NCI-H82 (cell line): Measurements from ENCODE around the gene PA2G4.

ENCODE experiments used
- DNase-seq: peaks from one replicate; lab custom pipeline; 2025; lab: John Stamatoyannopoulos, UW

Gene PA2G4

DNA sequence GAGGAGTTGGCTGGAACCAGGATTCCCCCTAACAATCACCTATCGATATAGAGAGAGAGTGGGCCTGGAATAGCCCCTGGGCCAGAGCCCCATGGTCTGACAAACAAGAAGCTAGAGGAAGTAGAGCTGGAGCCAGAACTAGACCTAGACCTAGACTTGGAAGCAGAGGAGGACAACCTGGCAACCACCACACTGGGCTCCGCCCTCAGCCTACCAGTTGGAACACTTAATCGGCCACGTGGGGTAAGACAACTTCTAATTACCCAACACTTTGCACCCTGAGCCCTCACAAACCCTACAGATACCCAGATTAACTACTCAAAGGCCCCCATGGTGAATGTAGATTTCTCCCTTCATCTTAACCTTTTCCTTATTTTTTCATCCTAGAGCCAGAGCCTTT is 4.6 kb upstream of the PA2G4 start:
- no peak for DNase-seq

DNA sequence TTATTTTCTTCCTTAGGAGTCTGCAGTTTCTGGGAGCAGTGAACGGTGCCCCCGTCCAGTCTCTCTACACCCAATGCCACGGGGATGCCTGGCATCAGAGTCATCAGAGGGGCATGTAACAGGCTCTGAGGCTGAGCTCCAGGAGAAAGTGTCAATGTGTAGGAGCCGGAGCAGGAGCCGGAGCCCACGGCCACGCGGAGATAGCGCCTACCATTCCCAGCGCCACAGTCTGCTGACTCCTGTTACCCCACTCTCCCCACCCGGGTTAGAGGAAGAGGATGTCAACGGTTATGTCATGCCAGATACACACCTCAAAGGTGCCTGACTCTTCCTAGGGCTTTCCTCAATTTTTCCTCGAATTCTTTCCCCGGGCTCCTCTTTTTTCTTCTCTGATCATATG is 3.3 kb upstream of the PA2G4 start:
- DNase-seq, result no peak

DNA sequence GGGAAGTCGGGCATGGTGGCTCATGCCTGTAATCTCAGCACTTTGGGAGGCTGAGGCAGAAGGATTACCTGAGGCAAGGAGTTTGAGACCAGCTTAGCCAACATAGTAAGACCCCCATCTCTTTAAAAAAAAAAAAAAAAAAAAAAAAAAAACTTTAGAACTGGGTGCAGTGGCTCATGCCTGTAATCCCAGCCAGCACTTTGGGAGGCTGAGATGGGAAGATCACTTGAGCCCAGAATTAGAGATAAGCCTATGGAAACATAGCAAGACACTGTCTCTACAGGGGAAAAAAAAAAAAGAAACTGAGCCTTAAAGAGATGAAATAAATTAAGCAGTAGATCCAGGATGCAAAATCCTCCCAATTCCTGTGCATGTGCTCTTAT is 1.7 kb upstream of the PA2G4 start:
- DNase-seq, result no peak

DNA sequence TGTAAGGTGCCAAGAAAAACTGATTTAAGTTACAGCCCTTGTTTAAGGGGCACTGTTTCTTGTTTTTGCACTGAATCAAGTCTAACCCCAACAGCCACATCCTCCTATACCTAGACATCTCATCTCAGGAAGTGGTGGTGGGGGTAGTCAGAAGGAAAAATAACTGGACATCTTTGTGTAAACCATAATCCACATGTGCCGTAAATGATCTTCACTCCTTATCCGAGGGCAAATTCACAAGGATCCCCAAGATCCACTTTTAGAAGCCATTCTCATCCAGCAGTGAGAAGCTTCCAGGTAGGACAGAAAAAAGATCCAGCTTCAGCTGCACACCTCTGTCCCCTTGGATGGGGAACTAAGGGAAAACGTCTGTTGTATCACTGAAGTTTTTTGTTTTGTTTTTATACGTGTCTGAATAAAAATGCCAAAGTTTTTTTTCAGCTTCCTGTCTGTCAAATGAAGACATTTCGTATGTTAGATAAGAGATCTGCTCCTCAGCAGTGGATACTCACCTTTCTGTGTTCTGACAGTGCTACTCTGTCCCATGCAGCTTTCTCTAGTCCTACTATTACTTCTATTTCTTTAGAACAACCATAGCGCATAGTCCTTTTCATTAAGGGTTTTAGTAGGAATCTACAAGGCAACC is 1.2 kb upstream of the PA2G4 start:
- DNase-seq, result no peak

DNA sequence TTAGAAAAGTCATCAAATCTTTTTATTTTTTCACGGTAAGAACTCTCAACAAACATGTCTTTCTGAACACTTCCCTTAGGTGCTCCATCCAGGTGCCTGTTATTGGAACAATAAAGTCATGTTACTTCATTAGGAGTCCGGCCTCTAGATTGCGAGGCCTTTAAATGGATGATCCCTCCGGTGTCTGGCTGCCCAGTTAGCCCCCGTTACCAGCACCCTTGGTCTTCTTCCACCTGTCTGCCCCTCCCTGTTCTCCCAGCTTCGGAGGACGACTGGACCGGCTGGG is 593 bp upstream of the PA2G4 start:
- no peak for DNase-seq

DNA sequence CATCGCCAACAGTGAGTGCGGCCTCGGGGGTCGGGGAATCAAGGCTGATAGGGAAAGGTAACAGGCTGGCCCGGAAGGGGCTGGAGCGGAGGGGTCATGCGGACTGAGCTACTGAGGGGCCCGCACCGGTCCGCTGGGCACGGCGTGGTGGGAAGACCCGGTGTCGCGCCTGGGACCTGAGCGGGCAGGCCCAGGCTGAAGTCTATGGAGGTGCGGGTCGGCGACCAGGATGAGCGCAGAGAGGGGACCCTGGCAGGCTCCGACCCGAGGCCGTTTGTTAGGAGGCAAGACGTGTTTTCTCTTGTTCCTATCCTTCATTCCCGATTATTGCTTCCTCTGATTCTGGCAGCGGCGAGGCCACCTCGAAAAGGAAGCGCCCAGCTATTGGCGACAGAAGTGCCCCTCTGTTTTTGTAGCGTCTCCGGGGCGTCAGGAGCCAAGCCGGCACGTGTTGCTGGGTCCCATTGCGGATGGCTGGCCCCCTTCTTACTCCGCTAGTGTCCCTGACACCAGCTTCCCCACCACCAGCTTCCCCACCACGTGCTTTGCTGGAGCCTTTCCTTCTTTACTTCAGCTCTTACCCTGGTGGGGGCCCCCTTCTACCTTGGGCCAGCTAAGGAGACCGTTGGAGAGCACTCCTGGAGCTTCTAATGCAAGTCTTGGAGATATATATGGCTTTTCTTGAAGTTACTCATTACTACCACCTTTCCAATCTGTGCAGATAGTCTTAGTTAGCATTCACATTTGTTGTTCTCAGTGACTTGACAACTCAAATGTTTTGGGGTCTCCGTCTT is 653 bp downstream of the PA2G4 start:
- peak; percentile 48 for DNase-seq

DNA sequence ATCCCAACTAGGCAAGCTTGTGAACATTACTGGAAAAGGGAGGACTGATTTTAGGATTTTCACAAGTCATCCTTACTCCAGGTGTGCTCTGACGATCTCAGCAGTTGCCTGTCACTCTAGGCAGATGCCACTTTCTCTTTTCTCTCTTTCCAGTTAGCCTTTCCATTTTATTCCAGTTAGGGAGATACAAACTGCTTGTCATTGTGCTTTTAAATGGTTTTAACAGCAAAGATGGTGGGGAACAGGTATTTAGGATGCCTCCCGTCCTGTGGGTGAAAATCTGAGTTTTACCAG is 1.2 kb downstream of the PA2G4 start:
- no peak for DNase-seq

DNA sequence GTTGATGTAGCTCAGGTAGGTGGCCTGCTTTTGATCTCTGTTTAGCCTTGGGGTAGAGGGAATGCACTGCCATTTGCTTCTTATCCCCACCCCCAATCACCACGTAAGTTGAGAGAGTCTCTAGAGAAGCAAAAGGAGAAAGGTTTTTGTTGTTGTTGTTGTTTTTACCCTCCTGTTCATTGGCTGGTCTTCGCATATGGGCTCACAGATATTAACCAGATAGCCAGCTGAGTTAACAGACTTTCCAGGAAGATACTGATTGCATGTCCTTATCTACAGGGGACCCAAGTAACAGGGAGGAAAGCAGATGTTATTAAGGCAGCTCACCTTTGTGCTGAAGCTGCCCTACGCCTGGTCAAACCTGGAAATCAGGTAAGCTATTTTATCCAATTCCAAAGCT is 2.9 kb downstream of the PA2G4 start:
- DNase-seq, result no peak

DNA sequence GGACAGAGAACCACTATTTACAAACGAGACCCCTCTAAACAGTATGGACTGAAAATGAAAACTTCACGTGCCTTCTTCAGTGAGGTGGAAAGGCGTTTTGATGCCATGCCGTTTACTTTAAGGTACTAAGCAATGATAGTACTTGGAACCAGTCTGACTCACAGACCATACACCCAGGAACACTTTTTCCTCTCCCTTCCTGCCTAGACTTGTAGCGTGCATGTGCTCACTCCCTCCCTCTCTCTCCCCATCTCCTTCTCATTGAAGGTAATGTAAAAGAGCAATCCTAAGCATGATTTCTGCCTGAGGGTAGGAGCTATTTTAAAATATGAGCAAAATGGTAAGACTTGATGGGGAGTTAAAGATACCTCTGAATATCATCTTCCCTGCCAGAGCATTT is 6.2 kb downstream of the PA2G4 start:
- no peak for DNase-seq

DNA sequence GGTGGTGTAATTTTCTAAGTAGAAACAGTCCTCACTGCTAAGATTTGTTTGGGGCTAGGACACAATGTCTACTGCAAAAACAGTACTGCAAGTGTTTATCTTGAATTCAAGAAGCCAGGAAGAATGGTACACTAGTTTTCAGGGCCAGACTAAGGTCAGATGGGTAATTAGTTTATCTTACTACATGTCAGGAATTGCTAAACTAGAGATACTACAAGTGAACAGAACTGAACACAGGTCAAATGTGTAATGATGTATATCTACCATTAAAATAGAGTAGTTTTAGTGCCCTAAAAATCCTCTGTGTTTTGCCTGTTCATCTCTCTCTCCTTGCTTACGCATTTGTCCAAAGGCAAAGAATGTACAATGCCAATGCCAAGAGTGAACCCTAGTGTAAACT is 9.7 kb downstream of the PA2G4 start:
- DNase-seq, result no peak

DNA sequence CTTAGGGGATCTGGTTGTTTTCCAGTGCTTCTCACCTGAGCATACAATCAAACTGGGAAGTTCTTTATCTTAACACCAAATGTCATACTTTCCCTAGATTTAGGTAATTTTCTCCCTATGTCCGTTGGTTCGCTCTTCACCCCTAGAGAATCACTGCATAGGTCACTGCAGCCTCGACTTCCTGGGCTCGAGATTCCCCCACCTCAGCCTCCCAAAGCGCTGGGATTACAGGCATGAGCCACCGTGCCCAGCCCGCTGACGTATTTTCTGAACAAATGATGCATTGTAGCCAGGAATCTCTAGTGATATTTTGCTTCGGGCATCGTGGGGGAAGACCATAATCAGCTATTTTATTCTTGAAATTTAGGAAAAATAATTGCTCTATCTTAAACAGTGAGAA is 11.0 kb downstream of the PA2G4 start:
- DNase-seq, result peak; percentile 55

DNA sequence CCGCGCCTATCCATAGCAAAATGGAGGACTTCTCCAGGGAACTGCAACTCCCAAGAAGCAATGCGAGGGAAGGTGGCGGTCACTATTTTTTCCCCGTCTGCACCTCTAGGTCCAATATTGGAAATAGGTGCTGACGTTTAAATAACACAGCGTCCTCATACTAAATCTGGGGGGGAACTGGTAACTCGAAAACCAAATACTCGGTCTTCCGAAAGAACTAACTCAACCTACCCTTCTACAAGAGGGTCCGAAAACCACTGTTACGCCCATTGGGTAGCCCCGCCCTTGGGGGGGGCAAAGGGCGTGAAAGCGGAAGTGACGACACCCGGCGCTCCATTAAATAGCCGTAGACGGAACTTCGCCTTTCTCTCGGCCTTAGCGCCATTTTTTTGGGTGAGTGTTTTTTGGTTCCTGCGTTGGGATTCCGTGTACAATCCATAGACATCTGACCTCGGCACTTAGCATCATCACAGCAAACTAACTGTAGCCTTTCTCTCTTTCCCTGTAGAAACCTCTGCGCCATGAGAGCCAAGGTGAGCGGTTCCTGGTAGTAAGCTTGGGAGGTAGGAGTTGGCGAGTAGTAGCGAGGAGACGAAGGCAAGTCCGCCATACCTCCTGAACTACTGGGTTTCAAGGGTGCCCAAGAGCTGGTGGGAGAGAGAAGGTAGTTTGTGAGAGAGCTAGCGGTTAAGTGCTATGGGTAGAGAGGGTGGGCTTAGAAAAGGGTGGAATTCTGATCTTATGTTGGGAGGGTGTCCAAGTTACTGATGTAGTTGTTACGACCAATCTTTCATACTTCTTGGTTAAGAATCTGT is 12.1 kb downstream of the PA2G4 start, which contains the start of gene RPL41:
Gene RPL41 (plus strand): TSS at position 367 of the 815 bp plus-strand sequence.
- DNase-seq, result peak; percentile 97

DNA sequence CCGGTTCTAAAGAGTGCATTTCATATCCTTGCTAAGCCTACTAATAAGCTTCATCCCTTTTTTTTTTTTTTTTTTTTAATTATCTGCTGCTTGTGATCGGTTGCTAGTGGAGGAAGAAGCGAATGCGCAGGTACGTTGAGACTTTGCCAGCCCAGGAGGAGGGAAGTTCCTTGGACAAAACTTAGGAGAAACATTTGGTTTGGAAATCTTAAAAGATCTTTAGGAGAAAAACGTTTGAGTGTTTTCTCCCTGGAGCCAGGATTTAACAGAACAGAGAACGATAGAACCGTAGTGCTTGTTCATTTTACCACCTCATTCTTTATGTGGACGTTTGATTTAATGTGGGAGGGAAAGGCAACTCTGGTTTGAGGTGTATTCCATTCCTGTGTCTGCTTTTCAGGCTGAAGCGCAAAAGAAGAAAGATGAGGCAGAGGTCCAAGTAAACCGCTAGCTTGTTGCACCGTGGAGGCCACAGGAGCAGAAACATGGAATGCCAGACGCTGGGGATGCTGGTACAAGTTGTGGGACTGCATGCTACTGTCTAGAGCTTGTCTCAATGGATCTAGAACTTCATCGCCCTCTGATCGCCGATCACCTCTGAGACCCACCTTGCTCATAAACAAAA is 12.8 kb downstream of the PA2G4 start:
- DNase-seq, result peak; percentile 59

DNA sequence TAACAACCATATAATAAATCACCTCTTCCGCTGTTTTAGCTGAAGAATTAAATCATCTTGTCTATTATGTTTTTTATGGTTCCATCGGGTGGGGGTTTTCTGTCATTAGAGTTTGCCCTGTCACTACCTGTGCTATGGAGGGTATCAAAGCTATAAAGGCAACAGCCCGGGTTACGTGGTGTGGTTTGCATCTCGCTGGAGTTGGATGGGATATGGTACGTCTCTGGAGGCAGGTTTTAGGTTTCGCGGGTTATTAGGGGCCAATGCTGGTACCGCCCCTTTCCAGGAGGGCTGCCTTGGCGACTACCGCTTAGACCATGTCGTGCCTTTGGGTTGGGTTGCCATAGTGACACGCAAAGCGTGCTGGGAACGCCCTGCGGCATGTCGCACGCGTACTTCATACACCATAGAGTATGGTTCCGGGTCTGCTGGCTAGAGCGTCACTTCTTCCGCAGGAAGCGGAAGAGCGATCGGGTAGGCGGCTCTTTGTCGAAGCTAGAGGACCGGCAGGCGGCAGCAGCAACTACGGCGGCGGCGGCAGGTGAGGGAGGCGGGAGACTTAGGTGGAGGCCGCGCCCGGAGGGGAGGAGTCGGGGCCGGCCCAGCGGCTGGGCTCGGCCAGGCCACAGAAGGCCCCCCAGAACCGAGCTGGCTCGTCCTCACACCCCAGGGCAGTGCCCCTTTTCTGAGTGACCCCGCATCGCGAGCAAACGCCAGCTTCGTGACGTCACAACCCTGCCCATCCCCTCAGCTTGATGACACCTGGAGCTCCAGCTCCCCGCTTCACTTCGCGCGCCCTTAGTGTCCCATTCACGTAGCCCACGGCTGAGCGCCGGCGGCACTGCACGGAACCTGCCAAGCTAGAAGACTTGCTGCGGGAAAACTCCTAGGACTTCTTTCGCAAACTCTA is 13.7 kb downstream of the PA2G4 start, which contains the start of gene ZC3H10:
Gene ZC3H10 (plus strand): TSS at position 489 of the 910 bp plus-strand sequence. CDS start 2,297 bp downstream, outside the sequence.
- DNase-seq, result peak; percentile 100

DNA sequence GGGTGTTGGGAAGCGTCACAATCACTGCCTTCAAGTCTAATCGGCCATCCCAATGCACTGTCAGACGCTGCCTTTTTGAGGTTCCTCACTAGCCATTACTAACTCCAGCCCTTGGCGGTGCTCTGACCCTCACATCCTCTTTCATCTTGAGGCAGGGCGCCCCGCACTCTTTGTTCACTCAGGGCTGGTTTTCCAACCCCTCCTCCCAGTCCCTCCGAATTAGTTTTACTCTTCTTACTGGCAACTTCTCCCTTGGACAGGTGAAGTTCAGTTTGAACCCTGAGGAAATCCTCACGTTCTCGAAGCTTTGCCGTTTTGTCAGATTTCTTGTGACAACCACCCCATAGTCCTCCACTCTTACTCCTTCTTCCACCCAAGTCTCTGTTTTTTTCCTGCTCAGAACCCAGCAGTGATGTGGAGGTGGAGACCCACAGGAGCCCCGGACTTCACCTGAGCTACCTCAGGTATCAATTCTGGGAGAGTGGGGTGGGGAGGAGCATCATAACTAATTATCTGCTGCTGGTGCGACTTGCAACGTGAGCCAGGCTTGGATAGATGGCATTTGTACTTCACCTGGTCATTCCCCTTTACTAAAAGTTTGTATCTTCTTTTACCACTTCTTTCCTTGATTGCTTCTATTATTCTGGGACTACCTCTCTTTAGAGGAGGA is 14.5 kb downstream of the PA2G4 start:
- no peak for DNase-seq

DNA sequence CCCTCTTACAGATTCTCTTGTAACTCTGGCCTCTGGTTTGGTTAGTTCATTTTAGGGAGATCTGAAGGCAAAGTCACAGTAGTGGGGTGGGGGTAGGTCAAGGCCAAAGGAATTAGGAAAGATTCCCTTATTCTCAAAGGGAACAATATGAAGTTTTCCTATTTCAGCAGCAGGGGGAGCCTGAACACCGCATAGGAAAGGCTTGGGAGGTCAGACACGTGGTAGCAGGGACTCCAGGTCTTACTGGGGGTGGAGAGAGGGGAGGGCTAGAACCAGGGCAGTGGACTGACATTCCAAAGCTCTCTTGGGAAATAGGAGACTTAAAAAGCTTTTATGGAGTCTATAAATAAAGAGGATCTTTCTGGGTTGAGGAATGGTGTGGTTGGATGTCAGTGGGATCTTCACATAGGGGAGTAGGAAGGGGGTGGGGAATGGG is 15.0 kb downstream of the PA2G4 start:
- peak; percentile 96 for DNase-seq

DNA sequence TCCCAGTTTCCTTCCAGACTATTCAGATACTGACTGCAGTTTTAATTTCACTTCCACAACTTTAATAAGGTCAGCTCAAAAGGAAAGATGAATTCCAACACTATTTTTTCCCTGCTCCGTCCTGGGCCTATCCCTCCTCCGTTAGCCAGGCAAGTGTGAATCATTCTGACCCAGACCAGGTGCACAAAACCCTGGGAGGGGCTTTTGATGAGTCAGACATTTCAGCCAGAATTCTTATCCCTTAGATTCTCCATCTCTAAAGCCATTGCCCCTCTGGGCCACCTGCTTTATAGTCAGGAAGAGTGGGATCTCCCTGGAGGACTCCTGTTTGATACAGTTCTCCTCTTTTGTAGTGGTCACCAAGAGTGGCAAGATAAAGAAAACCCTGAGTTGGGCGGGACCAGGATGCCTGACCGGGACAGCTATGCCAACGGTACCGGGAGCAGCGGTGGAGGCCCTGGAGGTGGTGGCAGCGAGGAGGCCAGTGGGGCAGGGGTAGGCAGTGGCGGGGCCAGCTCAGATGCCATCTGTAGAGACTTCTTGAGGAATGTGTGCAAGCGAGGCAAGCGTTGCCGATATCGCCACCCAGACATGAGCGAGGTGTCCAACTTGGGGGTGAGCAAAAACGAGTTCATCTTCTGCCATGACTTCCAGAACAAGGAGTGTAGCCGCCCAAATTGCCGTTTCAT is 15.9 kb downstream of the PA2G4 start:
- no peak for DNase-seq

DNA sequence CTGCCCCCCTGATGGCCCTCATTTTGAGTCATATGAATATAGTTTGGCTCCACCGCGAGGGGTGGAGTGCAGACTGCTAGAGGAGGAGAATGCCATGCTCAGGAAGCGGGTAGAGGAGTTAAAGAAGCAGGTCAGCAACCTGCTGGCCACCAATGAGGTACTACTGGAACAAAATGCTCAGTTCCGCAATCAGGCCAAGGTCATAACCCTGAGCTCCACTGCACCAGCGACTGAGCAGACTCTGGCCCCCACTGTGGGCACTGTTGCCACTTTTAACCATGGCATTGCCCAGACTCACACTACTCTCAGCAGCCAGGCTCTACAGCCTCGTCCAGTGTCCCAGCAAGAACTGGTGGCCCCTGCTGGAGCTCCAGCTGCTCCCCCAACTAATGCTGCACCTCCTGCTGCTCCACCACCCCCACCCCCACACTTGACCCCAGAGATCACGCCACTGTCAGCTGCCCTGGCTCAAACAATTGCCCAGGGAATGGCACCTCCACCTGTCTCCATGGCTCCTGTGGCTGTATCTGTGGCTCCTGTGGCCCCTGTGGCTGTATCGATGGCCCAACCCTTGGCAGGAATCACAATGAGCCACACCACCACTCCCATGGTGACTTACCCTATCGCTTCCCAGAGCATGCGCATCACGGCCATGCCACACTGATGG is 17.0 kb downstream of the PA2G4 start:
- no peak for DNase-seq

DNA sequence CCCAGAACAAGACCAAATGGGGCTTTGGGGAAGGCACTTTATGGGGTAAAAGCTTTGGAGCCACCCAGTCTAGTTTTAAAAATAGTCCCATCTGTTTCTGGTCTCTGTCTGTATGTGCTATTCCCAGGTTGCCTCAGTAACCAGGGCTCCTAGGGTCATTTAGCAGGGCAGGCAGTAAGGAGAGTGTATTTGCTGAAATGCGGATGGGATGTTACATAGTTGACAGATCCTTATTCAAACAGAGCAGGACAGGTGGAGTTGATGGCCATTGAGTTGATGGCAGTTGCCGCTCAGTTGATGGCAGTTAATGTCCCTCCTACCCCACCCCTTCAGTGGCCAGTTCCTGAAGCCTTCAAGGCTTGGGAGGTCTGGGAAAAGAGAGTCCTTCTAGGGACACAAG is 18.3 kb downstream of the PA2G4 start:
- DNase-seq, result no peak

DNA sequence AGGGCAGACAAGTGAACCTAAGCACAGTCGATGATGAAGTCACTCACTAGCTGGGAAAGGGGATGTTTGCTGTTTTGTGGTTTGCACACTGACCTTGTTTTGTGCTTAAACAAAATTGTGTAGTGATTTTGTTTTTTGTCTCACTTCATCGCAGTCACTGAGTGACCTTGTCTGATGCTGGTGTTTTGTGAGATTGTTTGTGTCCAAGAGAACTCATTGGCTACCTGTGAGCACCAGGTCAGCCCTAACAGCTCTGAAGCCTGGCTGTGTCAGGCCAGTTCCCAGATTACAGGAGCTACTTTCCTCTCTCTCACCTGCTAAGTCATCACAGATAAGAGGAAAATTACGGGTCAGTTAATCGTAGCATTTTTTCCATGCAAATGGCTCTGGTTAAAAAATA is 19.8 kb downstream of the PA2G4 start:
- DNase-seq, result no peak
